Endothelial cell of umbilical vein (primary cell): ENCODE data around the gene AKAP6. TPM values are rescaled to one million over a fixed set of nuclear protein-coding genes. Genes with fewer than 3 reads are reported as not detected.

Experiments used
- BruUV-seq: library from RNA; stranded (reverse); fragments of 400-500 nt; replicated peaks from 2 replicates; lab custom pipeline; 2021; lab: Mats Ljungman, UMichigan
- CTCF ChIA-PET: fragments of 300-600, 350-600 bp; sonication (Branson Sonifier 250); formaldehyde crosslinking; loops from one replicate; lab custom pipeline; 2021; ENCODE audit warnings: antibody characterized with exemption, inconsistent platforms; lab: Charles Lee
- POLR2A ChIA-PET: fragments of 300-600, 350-600 bp; sonication (Branson Sonifier 250); formaldehyde crosslinking; loops from one replicate; lab custom pipeline; 2021; ENCODE audit warnings: antibody characterized with exemption, inconsistent platforms; lab: Charles Lee
- DNase-seq: peaks from one replicate; pipeline ENCODE4 v3.0.0-alpha.2; 2011; ENCODE audit warnings: low read depth, low spot score
- FAIRE-seq: peaks from 2 replicates; lab custom pipeline; 2011; peaks lifted over from hg19 to GRCh38; lab: Jason Lieb, UNC
- H2AFZ ChIP-seq: 2 replicates; pipeline ENCODE4 v1.6.0; 2012; ENCODE audit warnings: low read depth, low read length, control low read depth, inconsistent platforms
- H3K27ac ChIP-seq: 2 replicates; pipeline ENCODE4 v1.5.1; 2011; ENCODE audit warnings: low read depth, mild to moderate bottlenecking, control low read depth, low read length, moderate library complexity; ENCODE audit not compliant: insufficient read depth
- H3K27me3 ChIP-seq, 2 experiments: 2 replicates each; pipeline versions ENCODE4 v1.6.0 to v1.6.1; 2011; ENCODE audit warnings: low read length in 2 of 2, mixed read lengths in 1 of 2; ENCODE audit not compliant: control insufficient read depth in 2 of 2, insufficient read depth in 2 of 2
- H3K36me3 ChIP-seq, 2 experiments: 2 replicates in 1 of 2; 3 replicates in 1 of 2; pipeline ENCODE4 v1.5.1; 2011; ENCODE audit warnings: low read length in 2 of 2, mild to moderate bottlenecking in 1 of 2, moderate library complexity in 1 of 2; ENCODE audit not compliant: control insufficient read depth in 2 of 2, insufficient read depth in 2 of 2; ENCODE audit errors: extremely low read depth in 1 of 2
- H3K4me1 ChIP-seq: 3 replicates; pipeline ENCODE4 v1.5.1; 2011; ENCODE audit warnings: mild to moderate bottlenecking, low read length; ENCODE audit not compliant: control insufficient read depth, insufficient read depth; ENCODE audit errors: extremely low read depth
- H3K4me2 ChIP-seq: 2 replicates; pipeline ENCODE4 v1.6.1; 2011; ENCODE audit warnings: low read length, control low read depth, mixed read lengths; ENCODE audit not compliant: insufficient read depth
- H3K4me3 ChIP-seq, 3 experiments: fragments of 200-600 bp in 1 of 3; sonication (generic), shearing (Covaris generic) in 1 of 3; replicated peaks in 1 of 3; 2 replicates each; pipeline ENCODE4 v1.5.1; 2011 to 2016; ENCODE audit warnings: control low read depth in 3 of 3, low read length in 3 of 3, mild to moderate bottlenecking in 2 of 3, inconsistent platforms in 1 of 3, low read depth in 1 of 3, moderate library complexity in 1 of 3; ENCODE audit not compliant: insufficient read depth in 1 of 3
- H3K79me2 ChIP-seq: 2 replicates; pipeline ENCODE4 v1.6.0; 2012; ENCODE audit warnings: low read length, inconsistent platforms; ENCODE audit not compliant: control insufficient read depth, insufficient read depth
- H3K9ac ChIP-seq: replicated peaks from 2 replicates; pipeline ENCODE3; 2011; ENCODE audit warnings: low read length, control low read depth; ENCODE audit not compliant: insufficient read depth; ENCODE audit errors: extremely low read depth
- H3K9me1 ChIP-seq: replicated peaks from 3 replicates; pipeline ENCODE4 v1.6.0; 2011; ENCODE audit warnings: mild to moderate bottlenecking, low read length; ENCODE audit not compliant: control insufficient read depth, insufficient read depth; ENCODE audit errors: extremely low read depth
- H3K9me3 ChIP-seq: replicated peaks from 2 replicates; pipeline ENCODE4 v1.5.1; 2012; ENCODE audit warnings: low read length, inconsistent platforms; ENCODE audit not compliant: control insufficient read depth, insufficient read depth
- H4K20me1 ChIP-seq: replicated peaks from 2 replicates; pipeline ENCODE3; 2011; ENCODE audit warnings: mild to moderate bottlenecking, low read length; ENCODE audit not compliant: control insufficient read depth, insufficient read depth; ENCODE audit errors: extremely low read depth
- EZH2 ChIP-seq: IDR thresholded peaks from 2 replicates; pipeline ENCODE4 v1.6.1; 2012; ENCODE audit warnings: borderline replicate concordance, low read depth, mild to moderate bottlenecking, moderate library complexity, low read length, inconsistent platforms; ENCODE audit not compliant: severe bottlenecking
- FOS ChIP-seq: IDR thresholded peaks from 2 replicates; pipeline ENCODE4 v1.6.1; 2011; ENCODE audit warnings: mild to moderate bottlenecking, low read length, moderate library complexity, borderline replicate concordance; ENCODE audit not compliant: insufficient read depth
- GATA2 ChIP-seq: IDR thresholded peaks from 2 replicates; pipeline ENCODE4 v1.7.0; 2011; ENCODE audit warnings: low read depth, mild to moderate bottlenecking, moderate library complexity, mixed read lengths, low read length; ENCODE audit not compliant: insufficient read length, insufficient read depth
- JUN ChIP-seq: IDR thresholded peaks from 2 replicates; pipeline ENCODE4 v1.6.1; 2011; ENCODE audit warnings: borderline replicate concordance, low read depth; ENCODE audit not compliant: insufficient read length, insufficient read depth
- MYC ChIP-seq: IDR thresholded peaks from one replicate; pipeline ENCODE4 v1.6.1; 2011; ENCODE audit warnings: mild to moderate bottlenecking, low read depth, low read length
- POLR2A ChIP-seq: IDR thresholded peaks from 2 replicates; pipeline ENCODE4 v1.6.1; 2012; ENCODE audit warnings: low read depth, mild to moderate bottlenecking, control low read depth, low read length
- POLR2AphosphoS5 ChIP-seq: IDR thresholded peaks from 2 replicates; pipeline ENCODE4 v1.6.1; 2012; ENCODE audit warnings: low read depth, mild to moderate bottlenecking, control low read depth, low read length, moderate library complexity; ENCODE audit not compliant: insufficient read depth
- dilution Hi-C: fragments of 300-500 bp; cut with MboI; formaldehyde crosslinking; loops from one replicate; pipeline ENCODE4 v1.15.0; 2019; ENCODE audit warnings: low sequenced_read_pairs; ENCODE audit not compliant: extremely low pct_ligation_motif_present
- intact Hi-C: fragments of 100-400 bp; cut with micrococcal nuclease; formaldehyde crosslinking; loops from one replicate; pipeline ENCODE4 v1.10.0; 2022
- polyA plus RNA-seq, 4 experiments: library from polyadenylated mRNA; depleted of rRNA in 3 of 4; stranded (reverse) in 3 of 4; unstranded in 1 of 4; fragments of >200 nt; gene quantifications; 2 replicates each; pipeline versions ENCODE4 v1.2.1 to v1.2.3, GENCODE V29; 2011 to 2012; ENCODE audit warnings: missing spikeins in 1 of 4
- total RNA-seq: library from RNA; stranded (reverse); gene quantifications from 2 replicates; pipeline ENCODE4 v1.2.3, GENCODE V29; 2021
- TF ChIP-seq, protein P1 (sequence below): IDR thresholded peaks from 2 replicates; pipeline ENCODE4 v1.6.1; 2011; ENCODE audit not compliant: insufficient read depth, insufficient read length
- TF ChIP-seq, protein P2 (sequence below), 2 donors: IDR thresholded peaks; 1 replicate in 1 of 2; 2 replicates in 1 of 2; pipeline ENCODE4 v1.5.1; 2011; ENCODE audit warnings: low read length in 2 of 2, mild to moderate bottlenecking in 2 of 2, moderate library complexity in 2 of 2, control low read depth in 1 of 2, inconsistent platforms in 1 of 2, low read depth in 1 of 2; ENCODE audit not compliant: insufficient read depth in 1 of 2; ENCODE audit errors: extremely low read depth in 1 of 2

AKAP6 gene
- total and polyA plus RNA-seq, 2 donors (not counting 3 experiments of a cell fraction or from before 2014, with no cell fraction given), result 0.03 to 0.49 TPM

DNA sequence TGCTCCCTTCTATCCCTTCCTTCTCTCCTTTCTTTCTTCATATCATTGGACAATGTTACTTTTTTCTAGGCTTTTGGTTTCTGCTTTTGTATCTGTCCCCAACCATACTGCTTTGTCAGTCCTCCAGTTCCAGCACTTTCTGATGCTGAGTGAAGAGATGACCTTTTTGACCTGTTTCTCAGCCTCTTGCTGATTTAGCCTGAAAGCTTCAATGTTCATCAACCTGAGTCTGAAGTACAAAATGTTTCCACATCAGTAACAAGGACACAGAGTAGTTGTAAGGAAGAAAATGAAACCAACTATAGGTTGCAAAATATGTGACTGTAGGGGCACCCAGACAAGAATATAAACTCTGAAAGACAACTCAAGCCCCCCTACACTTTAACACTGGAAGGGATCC is 25.2 kb upstream of the AKAP6 start:
- ChIA-PET CTCF (no interaction called here), POLR2A (no interaction called here)
- H3K79me2 ChIP-seq, result no peaks in the 10 kb centered on the region
- no peaks in the 10 kb centered on the region for H4K20me1 ChIP-seq
- H3K27me3 ChIP-seq, result no peaks in the 10 kb centered on the region
- no peak overlapping the region for H3K4me2 ChIP-seq
- FAIRE-seq (no peak), DNase-seq (no peak)
- H3K9ac ChIP-seq, result no peak overlapping the region
- H3K9me1 ChIP-seq, result no peaks in the 10 kb centered on the region
- H3K9me3 ChIP-seq, result no peaks in the 10 kb centered on the region
- no TSS peak for BruUV-seq
- intact Hi-C loops, result no loop called here
- no peak overlapping the region for H3K27ac ChIP-seq
- no peaks in the 10 kb centered on the region for H3K36me3 ChIP-seq
- H2AFZ ChIP-seq, result no peak overlapping the region
- TF ChIP-seq FOS, result no peak
- TF ChIP-seq JUN, result no peak
- TF ChIP-seq, protein P1, sequence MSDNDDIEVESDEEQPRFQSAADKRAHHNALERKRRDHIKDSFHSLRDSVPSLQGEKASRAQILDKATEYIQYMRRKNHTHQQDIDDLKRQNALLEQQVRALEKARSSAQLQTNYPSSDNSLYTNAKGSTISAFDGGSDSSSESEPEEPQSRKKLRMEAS, result no peak
- no peak for TF ChIP-seq POLR2A
- TF ChIP-seq EZH2, result no peak
- TF ChIP-seq GATA2, result no peak
- no peak for TF ChIP-seq POLR2AphosphoS5
- TF ChIP-seq, protein P2, sequence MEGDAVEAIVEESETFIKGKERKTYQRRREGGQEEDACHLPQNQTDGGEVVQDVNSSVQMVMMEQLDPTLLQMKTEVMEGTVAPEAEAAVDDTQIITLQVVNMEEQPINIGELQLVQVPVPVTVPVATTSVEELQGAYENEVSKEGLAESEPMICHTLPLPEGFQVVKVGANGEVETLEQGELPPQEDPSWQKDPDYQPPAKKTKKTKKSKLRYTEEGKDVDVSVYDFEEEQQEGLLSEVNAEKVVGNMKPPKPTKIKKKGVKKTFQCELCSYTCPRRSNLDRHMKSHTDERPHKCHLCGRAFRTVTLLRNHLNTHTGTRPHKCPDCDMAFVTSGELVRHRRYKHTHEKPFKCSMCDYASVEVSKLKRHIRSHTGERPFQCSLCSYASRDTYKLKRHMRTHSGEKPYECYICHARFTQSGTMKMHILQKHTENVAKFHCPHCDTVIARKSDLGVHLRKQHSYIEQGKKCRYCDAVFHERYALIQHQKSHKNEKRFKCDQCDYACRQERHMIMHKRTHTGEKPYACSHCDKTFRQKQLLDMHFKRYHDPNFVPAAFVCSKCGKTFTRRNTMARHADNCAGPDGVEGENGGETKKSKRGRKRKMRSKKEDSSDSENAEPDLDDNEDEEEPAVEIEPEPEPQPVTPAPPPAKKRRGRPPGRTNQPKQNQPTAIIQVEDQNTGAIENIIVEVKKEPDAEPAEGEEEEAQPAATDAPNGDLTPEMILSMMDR (IDR thresholded peaks at IDR 0.05; ENCODE audit: extremely low read depth in 1 of 2, insufficient read depth in 1 of 2, low read depth in 1 of 2, low read length in 2 of 2), result no peak
- TF ChIP-seq MYC, result no peak
- dilution Hi-C loops, result no loop called here
- no peak overlapping the region for H3K4me3 ChIP-seq
- H3K4me1 ChIP-seq, result no peaks in the 10 kb centered on the region
